Measurements from ENCODE around the gene ALKBH7.
"Not testable (repeated sequence)": the region's sequence is repeated elsewhere in the genome, so short reads cannot be mapped to it uniquely, and the experiment has no call there.

The ALKBH7 gene

DNA sequence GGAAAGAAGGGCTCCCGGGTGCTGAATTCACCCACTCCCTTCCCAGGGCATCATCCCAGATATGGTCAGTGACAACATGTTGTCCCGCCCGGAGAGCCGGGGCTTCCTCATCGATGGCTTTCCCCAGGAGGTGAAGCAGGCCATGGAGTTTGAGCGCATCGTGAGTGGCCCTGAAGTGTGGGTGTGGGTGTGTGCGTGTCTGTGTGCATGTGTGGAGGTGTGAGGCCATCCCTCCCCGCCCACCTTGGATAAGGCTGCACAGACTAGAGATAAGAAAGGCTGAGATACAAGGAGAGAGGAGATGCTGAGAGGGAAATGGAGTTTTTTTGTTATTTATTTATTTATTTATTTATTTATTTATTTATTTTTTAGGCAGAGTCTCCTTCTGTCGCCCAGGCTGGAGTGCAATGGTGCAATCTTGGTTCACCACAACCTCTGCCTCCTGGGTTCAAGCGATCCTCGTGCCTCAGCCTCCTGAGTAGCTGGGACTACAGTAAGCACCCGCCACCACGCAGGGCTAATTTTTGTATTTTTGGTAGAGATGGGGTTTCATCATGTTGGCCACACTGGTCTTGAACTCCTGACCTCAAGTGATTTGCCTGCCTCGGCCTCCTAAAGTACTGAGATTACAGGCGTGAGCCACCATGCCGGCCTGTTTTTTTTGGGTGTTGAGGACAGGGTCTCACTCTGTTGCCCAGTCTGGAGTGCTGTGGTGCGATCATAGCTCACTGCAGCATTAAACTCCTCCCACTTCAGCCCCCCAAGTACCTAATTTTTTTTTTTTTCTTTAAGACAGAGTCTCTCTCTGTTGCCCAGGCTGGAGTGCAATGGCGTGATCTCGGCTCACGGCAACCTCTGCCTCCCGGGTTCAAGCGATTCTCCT lies 27.7 kb downstream of the ALKBH7 start:
- not testable (repeated sequence) for DNase-seq (ENCODE audit: low read depth, low spot score)

DNA sequence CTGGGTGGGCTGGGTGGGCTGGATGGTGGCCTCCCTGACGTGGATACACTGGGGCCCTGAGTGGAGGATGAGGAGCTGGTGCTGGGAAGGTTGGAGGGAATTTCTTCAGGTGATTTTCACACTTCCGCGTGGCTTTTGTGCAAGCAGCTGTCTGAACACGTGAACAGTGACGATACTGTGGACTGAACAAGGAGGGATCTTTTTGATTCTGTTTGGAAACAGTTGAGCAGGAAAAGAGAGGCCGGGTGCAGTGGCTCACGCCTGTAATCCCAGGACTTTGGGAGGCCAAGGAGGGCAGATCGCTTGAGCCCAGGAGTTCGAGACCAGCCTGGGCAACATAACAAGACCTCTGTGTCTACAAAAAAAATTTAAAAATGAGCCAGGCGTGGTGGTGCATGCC lies 29.5 kb downstream of the ALKBH7 start:
- DNase-seq (ENCODE audit: low read depth, low spot score), result no peak

DNA sequence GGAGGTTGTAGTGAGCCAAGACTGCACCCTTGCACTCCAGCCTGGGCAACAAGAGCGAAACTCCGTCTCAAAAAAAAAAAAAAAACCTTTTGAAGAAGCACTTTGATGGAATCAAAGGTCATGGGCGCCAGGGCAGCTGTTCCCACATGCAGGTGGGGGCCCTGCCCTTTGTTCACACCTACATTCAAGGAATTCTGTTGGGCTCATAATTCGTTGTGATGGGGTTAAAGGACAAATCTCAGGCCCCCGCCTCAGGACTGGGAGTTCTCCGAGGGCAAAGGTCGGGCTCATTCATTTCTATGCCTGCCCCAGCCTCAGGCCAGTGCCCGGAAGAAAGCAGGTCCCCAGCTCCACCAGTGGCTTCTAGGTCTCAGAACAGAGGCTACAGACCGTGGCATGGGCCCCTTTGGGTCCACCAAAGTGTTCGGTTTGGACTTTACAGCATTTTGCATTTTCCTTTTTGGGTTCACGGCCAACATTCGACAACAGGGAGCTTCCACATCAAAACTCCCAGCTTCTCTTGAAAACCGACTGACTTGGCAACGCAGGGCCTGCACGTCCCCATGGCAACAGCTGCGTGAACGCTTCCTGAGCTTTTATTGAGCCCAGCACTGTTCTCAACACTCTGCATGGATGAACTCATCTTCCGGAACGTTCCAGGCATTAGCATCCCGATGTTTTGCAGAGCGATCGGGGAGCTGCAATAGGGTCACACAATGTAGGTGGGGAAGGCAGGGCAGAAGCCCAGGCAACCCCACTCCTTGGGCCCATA lies 30.4 kb downstream of the ALKBH7 start:
- no peak for DNase-seq (ENCODE audit: low read depth, low spot score)

GRCh38 chr19:6406401-6406800 lies 33.8 kb downstream of the ALKBH7 start:
- no peak for DNase-seq (ENCODE audit: low read depth, low spot score)

DNA sequence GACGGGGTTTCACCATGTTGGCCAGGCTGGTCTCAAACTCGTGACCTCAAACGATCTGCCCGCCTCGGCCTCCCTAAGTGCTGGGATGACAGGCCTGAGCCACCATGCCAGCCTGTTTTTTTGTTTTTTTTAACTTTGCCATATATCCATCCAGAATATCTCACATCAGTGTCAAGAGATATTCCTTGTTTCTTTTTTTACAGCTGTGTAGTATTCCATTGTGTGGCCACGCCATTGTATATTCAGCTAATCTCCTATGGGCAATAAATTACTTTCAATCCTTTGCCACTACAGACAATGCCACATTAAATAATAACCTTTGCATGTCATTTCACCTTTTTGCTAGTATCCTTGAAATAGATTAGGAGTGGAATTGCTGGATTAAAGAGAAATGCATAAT lies 36.8 kb downstream of the ALKBH7 start:
- no peak for DNase-seq (ENCODE audit: low read depth, low spot score)

GRCh38 chr19:6412061-6412446 lies 39.5 kb downstream of the ALKBH7 start:
- no peak for DNase-seq (ENCODE audit: low read depth, low spot score)

DNA sequence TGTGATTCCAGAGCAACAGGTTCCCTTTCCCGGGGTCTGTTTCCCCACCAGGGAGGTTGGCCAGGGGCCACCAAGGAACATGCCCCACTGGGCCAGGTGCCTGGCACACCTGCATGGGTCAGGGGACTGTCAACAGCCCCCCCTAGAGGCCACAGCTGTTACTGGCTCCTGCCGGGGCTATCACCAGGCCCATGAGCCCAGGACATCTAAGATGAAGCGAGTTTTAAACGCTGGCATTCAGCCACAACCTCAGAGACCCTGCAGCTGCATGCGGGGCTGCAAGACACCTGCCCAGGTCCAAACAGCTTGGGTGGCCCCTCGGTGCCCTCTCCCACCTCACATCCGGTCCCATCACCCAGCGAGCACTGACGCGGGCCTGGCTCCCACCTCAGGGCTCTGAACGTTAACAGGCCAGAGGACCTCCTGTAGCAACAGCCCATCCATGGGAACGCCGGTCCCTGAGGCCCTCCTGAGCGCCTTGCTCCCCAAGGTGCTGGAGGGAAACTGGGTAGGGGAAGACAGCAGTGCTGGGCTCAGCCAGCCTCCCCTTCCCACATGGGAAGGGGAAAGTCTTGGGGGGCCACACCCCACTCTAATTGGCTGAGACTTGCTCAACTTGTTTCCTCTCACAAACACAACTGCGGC lies 40.0 kb downstream of the ALKBH7 start:
- DNase-seq (ENCODE audit: low read depth, low spot score), result no peak

GRCh38 chr19:6413291-6413690 lies 40.7 kb downstream of the ALKBH7 start:
- DNase-seq (ENCODE audit: low read depth, low spot score), result no peak

- DNase-seq (ENCODE audit: low read depth, low spot score), result no peak
Observed at GRCh38 chr19:6413721-6414643, 41.4 kb downstream of the ALKBH7 start.

- DNase-seq (ENCODE audit: low read depth, low spot score), result no peak
Observed at GRCh38 chr19:6414793-6415590, 42.4 kb downstream of the ALKBH7 start.

- DNase-seq (ENCODE audit: low read depth, low spot score), result no peak
Observed at GRCh38 chr19:6415591-6416190, 43.1 kb downstream of the ALKBH7 start.

DNA sequence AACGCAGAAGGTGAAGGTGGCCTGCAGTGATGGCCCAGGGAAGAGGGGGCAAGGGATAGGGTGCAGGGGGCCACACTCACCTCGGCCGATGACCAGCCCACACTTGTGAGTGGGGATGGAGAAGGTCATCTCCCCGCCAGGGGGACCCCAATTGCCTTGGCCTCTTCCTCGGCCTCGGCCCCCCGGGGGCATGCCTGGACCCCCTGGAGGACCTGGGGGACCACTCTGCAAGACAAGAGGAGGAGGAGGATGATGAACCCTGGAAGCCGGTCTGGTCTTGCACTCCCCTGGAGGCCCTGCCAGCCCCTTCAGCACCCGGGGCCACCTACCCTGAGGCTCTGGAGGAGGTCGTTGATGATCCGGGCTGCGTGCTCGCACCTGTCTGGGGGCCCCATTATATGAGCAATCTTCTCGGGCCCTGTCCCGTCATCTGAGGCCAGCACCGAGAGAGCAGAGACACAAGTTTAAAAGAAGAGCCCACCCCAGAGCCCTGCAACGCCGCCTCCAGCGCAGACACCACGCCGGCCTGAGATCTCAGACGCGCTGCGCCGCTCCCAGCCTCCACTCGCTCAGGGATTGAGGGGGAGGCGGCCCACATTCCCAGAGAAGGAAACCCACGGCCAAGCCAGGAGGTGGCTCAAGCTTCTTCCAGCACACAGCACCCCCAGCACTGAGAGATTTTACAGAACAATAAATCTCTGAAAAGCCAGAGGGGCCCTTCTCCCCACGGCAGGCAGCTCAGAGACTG lies 44.2 kb downstream of the ALKBH7 start:
- DNase-seq (ENCODE audit: low read depth, low spot score), result no peak

GRCh38 chr19:6417713-6418561 lies 45.3 kb downstream of the ALKBH7 start:
- no peak for DNase-seq (ENCODE audit: low read depth, low spot score)

DNA sequence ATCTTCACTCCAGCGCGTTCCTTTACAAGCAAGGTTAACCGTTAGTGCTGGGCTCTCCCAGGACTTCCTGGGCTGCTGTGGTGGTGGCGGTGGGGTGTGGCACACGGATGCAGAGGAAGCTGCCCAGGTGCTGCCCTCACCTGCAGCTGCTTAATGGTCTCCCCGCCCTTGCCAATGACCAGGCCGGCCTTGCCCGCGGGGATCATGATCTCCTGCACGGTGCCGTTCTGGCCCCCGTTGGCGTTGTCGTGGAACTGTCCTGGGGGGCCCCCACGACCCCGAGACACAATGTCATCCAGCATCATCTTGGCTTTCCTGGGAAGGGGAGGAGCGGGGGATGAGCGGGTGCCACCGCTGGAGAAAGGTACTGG lies 46.0 kb downstream of the ALKBH7 start:
- DNase-seq (ENCODE audit: low read depth, low spot score), result no peak

- no peak for DNase-seq (ENCODE audit: low read depth, low spot score)
Observed at GRCh38 chr19:6421075-6422014, 48.8 kb downstream of the ALKBH7 start.

GRCh38 chr19:6423499-6424194 lies 51.1 kb downstream of the ALKBH7 start:
- no peak for DNase-seq (ENCODE audit: low read depth, low spot score)

Measured in brain pericyte (primary cell).